Astrocyte (in vitro differentiated cells and primary cell): ENCODE data around the gene C22orf31.

ENCODE experiments used
- EZH2 ChIP-seq: IDR thresholded peaks from 2 replicates; pipeline ENCODE4 v1.6.1; 2012; ENCODE audit warnings: mild to moderate bottlenecking, low read length, inconsistent platforms; ENCODE audit not compliant: insufficient read depth
- TF ChIP-seq, protein P1 (sequence below): IDR thresholded peaks from 2 replicates; pipeline ENCODE4 v1.5.1; 2011; ENCODE audit warnings: low read depth, mild to moderate bottlenecking, inconsistent platforms, low read length, moderate library complexity; ENCODE audit not compliant: insufficient read depth

DNA sequence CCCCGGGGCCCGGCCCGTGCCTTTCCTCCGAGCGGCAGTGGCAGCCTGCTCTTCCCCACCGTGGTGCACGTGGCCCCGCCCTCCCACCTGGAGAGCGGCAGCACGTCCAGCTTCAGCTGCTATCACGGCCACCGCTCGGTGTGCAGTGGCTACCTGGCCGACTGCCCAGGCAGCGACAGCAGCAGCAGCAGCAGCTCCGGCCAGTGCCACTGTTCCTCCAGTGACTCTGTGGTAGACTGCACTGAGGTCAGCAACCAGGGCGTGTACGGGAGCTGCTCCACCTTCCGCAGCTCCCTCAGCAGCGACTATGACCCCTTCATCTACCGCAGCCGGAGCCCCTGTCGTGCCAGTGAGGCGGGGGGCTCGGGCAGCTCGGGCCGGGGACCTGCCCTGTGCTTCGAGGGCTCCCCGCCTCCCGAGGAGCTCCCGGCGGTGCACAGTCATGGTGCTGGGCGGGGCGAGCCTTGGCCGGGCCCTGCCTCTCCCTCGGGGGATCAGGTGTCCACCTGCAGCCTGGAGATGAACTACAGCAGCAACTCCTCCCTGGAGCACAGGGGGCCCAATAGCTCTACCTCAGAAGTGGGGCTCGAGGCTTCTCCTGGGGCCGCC lies 11.9 kb downstream of the C22orf31 start:
- TF ChIP-seq, protein P1, sequence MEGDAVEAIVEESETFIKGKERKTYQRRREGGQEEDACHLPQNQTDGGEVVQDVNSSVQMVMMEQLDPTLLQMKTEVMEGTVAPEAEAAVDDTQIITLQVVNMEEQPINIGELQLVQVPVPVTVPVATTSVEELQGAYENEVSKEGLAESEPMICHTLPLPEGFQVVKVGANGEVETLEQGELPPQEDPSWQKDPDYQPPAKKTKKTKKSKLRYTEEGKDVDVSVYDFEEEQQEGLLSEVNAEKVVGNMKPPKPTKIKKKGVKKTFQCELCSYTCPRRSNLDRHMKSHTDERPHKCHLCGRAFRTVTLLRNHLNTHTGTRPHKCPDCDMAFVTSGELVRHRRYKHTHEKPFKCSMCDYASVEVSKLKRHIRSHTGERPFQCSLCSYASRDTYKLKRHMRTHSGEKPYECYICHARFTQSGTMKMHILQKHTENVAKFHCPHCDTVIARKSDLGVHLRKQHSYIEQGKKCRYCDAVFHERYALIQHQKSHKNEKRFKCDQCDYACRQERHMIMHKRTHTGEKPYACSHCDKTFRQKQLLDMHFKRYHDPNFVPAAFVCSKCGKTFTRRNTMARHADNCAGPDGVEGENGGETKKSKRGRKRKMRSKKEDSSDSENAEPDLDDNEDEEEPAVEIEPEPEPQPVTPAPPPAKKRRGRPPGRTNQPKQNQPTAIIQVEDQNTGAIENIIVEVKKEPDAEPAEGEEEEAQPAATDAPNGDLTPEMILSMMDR = no peak
- TF ChIP-seq EZH2 = no peak
